AG08395 (cell line): ENCODE measurements around the gene SYT13.
"Not testable (repeated sequence)": the region's sequence is repeated elsewhere in the genome, so short reads cannot be mapped to it uniquely, and the experiment has no call there.

Experiments
- DNase-seq: peaks from one replicate; pipeline ENCODE4 v3.0.0; 2012; ENCODE audit warnings: mixed read lengths, low spot score

The SYT13 gene

GRCh38 chr11:45274206-45274605 lies 11.9 kb downstream of the SYT13 start:
- no peak for DNase-seq

- DNase-seq = no peak
Measured at GRCh38 chr11:45273509-45273908, 12.6 kb downstream of the SYT13 start.

- DNase-seq = no peak
Measured at GRCh38 chr11:45272701-45273100, 13.4 kb downstream of the SYT13 start.

DNA sequence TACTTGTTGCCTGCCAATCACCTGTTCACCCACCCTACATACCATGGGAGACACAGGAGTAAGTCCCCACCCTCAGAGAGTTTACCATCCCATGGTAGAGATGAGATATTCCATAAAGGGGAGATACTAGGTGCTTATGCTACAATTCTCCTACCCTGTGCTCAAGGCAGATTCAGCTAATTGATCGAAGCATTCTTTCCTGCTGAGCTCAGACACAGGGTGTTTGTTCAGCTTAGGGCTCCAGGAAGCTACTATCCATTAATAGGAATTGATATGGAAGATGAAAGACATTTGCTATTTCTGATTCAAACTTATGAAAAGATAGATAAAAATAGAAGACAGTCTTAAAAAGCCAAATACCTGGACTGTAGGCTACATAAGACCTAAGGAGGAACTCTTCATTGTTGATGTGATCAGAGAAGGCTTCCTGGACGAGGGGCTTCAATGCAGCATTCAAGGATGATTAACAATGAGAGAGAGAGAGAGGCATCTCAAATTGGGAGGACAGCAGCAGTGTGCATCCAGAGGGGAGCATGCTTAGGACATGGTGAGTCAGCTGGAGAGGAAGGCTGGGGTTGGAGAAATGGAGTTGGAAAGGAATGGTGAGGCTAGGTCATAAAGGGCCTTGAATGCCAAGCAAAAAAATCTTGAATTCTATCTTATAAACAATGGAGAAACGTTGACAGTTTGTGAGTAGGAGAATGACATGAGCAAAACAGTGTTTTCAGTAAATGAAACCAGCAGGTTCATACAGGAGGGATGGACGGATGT lies 15.0 kb downstream of the SYT13 start:
- DNase-seq = no peak

GRCh38 chr11:45269678-45270077 lies 16.5 kb downstream of the SYT13 start:
- no peak for DNase-seq

DNA sequence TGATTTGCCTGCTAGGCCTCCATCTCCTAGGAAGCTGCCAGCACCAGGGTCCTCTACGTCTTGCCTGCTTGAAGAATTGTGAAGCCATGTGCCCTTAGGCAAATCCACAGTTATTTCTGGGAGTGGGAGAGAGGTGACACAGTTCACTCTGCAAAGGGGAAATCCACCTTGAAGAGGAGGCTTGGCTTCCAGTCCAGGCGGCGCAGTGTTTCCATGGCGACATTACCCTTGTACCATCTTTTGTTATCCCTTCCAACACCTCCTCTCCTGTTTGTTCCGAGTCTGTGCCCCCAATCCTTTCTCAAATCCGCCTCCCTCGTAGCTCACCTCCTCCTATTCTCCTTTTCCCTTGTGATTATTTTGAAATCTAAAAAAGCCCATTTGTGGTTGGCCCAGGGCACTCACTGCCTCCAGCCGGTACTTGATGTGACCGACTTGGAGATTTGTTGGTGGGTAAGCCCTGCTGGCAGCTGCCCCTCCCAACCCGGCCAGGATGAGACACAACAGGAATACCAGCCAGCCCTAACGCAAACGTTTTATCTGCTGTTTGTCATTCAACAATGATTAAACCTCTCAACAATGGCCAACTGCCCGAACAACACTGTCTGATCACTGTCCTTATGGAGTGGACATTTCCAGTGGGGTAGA lies 18.4 kb downstream of the SYT13 start:
- DNase-seq = no peak

DNA sequence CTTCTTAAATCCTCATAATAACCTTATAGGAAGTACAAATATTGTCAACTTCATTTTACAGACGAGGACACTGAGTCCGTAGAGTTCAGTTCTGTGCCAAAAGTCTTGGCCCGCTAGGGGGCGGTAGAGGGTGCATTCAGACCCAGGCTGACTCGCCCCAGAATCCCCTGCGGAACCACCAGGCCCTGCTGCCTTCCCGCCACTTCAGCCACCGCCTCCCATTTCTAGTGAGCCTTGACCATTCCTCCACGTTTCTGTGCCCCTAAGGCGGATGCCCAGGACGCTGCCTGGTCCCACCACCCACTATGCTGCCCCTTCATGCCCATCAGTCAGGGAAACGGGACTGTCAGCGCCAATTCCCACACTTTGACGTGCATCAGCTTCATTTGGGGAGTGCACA lies 19.1 kb downstream of the SYT13 start:
- DNase-seq = no peak

DNA sequence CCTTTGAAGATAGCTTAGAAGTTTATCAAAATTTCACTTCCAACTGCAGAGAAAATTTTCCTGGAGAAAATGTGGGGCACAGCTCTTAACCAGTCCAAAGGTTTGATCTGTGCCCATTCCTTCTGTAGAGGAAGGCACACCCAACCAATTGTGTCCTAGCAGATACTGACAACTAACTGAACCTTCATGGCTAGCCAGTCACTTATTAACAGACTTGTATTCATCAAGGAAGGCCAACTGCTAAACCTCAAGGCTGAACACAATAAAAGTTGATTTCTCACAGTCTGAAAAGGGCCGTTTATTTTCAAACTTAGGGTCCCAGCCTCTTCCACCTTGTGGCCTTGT lies 19.5 kb downstream of the SYT13 start:
- no peak for DNase-seq

GRCh38 chr11:45265969-45266675 lies 20.0 kb downstream of the SYT13 start:
- no peak for DNase-seq

GRCh38 chr11:45264839-45265515 lies 21.2 kb downstream of the SYT13 start:
- DNase-seq = peak; percentile 90

- DNase-seq = no peak
Measured at GRCh38 chr11:45263773-45264172, 22.4 kb downstream of the SYT13 start.

GRCh38 chr11:45262900-45263299 lies 23.2 kb downstream of the SYT13 start:
- no peak for DNase-seq

DNA sequence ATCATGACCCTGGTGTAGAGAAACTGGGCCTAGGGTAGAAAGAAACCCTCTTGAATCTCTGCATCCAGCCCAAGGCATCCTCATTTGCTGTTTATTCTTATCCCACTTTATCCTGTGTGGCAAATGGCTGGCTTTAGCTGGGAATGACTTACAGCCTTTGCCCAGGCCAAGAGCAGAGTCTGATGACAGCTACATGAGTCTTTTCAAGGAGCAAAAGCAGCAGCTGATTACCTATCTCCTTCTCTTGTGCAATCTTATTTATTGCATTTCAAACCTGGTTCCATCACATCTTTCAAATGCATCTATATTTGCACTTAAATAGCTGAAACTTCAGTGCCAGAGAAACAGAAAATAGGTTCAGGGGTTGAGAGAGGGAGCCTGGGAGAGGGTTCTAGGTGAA lies 26.1 kb downstream of the SYT13 start:
- DNase-seq = no peak

DNA sequence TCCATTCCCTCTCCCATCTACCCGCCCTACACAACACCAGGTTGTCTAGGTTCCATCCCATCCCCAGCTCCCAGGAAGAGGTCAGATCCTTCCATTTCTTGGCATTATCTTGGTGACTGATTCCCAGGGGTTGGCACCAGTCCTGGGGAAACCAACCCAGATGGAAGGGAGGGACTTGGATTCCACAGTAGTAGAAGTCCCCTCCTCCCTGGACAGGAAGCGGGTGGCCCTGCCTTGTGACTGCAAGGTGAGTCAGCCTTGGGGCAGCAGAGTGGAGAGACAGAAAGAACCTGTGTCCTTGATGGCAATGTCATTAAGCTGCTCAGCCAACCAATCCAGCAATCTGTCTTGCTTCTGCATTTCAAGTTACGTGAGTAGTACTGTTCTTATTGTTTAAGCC lies 26.5 kb downstream of the SYT13 start:
- peak; percentile 49 for DNase-seq

DNA sequence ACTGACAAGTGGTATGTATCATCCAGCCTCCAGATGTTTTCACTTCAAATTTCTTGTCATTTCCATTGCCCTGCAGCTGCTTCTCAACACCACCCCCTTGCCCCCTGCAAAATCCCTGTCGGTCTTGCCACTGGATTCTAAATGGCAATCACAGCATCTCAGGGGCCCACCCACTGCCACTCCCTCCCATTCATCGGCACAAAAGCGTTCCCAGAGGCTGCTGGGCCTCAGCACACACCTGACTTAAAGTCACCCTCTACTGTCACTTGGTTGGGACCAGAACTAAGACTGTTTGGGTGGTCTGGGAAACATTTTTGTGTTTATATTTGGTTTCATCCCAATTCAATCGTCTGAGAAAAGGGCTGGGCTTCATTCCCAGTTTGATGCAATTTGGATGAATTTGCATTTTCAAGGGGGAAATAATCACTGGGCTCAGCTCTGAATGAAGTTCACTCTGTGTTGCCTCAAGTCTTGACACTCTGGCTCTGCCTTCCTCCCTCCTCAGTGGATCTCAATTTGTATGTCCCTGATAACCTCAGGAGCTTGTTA lies 27.1 kb downstream of the SYT13 start:
- DNase-seq = no peak

DNA sequence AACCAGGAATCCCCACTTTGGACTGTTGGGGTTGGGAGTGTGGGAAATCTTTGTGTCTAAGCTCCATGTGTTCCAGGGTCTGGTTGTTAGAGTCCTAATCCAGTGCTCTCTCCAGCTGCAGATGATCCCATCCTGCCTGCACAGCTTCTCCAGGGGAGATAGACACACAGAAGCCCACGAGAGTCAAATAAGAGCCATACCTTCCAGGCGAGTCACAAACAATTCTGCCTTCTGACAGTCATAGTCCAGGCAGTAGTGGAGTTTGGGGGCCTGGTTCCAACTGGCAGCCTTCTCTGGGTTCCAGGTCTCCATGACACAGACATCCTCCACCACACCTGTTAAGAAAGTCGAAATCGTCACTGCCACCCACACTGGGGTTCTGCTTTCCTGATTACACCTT lies 32.1 kb downstream of the SYT13 start:
- DNase-seq = no peak

- no peak for DNase-seq
Measured at GRCh38 chr11:45253640-45254039, 32.5 kb downstream of the SYT13 start.

DNA sequence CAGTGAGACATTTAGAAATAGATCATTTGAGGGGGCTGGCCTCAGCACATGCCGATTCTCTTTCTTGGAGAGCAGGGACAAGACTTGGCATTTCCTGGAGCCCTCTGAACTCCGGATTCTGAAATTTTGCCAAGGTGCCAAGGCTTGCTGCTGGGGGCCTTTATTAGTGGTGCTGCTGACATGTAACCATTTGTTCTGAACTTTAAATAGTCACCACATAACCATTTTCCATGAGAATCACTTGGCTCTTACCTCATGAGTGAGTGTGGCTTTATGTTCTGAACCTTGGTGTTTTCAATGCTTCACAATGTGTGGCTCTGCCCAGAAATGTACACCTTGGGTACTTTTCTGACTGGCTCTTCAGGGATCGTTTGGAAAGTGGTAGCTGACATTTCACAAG lies 33.3 kb downstream of the SYT13 start:
- DNase-seq = no peak

DNA sequence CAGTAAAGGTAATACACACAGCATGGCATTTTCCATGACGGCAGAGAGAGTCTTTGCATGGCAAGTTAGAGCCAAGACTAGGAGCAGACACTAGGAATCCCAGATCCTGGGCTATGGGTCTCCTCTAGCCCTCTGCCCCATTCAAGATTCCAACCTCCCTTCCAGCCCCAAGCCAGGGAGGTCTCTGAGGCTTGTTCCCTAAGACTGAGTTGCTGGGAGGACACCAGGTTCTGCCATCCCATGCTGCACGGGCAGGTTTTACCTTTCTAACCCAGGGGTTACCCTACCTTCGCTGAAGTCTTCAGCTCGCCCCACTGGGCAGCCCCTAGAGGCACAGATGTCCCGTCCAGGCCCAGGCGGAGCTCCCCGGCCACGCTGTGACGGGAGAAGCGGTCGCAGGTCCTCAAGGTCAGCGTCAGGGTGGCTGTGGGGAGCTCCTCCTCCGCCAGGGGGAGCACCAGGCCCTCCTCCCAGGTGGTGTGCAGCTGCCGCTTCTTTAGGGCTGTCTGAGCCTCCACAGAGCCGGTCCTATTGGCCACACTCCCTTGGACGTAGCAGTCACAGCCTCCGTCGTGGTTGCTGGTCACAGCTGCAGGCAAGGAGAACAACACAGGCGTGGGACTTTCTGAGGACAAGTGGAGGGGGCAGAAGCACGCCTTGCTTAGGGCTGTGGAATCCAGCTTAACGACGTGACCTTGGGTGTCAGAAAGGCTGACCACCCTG lies 33.8 kb downstream of the SYT13 start:
- peak; percentile 84 for DNase-seq

- no peak for DNase-seq
Measured at GRCh38 chr11:45250035-45250718, 36.0 kb downstream of the SYT13 start.

- DNase-seq = not testable (repeated sequence)
Measured at GRCh38 chr11:45249372-45249771, 36.8 kb downstream of the SYT13 start.
